GM21786 (cell line): ENCODE results near the gene TRAPPC5.

Source experiments
- ATAC-seq: cut with Tn5 transposase; IDR thresholded peaks from one replicate; pipeline ENCODE4 v1.9.1; 2021; ENCODE audit not compliant: unreplicated experiment

Gene TRAPPC5

DNA sequence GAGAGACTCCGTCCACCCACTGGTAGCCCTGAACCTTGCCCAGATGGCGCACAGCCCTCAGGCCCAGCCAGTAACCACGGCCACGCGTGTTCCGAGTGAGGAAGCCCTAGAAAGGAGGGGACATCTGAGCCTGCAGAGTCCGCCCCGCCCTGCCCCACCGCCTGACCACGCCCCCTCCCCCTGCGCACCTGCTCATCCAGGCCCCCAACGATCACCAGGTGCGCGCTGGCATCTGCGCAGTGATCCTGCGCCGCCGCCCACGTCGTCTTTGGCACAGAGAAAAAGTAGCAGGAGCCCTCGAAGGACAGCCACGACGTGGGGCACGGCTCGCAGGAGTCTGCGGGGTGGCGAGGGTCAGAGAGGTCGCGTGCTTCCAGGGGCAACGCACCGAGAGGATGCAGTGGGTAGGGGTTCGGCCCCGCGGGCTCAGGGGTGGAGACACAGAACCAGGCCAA lies 49.2 kb downstream of the TRAPPC5 start:
- ATAC-seq: no peak

GRCh38 chr19:7730286-7731217 lies 49.9 kb downstream of the TRAPPC5 start:
- ATAC-seq: no peak

DNA sequence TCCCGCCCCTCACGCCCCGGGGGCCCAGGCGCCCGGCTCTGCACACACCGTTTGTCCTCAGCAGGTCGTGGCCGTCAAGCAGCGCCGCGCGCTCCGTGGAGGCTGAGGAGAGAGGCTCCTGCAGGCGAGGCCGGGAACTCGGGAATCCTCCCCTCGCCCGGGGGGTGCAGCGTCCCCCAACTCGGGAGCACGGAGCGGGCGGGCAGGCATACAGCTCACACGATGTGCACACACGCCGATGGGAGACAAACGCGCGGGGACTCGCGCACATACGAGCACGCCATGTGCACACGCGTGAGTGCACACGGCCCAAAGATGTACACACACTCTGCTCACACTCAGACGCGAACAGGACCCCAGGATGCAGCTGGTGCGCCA lies 50.6 kb downstream of the TRAPPC5 start:
- no peak for ATAC-seq

GRCh38 chr19:7731615-7732014 lies 51.0 kb downstream of the TRAPPC5 start:
- ATAC-seq: no peak

DNA sequence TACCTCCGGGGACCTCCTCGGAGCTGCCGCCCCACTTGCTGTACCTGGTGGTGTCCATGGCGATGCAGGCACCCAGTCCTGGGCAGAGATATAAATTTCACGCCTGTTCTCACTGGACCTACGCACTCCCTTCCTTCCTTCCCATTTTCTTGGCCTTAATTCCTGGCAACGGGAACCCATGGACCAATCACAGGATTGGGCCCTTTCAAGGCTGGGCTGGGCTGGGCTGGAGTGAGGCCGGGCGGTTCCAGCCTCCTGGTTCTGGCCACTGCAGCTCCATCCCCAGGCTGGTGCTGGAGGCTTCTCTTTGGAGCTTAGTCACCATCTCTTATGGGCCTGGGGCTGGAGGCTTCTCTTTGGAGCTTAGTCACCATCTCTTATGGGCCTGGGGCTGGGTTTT lies 51.4 kb downstream of the TRAPPC5 start, which contains the start of gene CLEC4G:
Gene CLEC4G (minus strand): TSS at position 66 of the 400 bp plus-strand sequence. CDS start 8 bp downstream, at position 58.
- no peak for ATAC-seq

DNA sequence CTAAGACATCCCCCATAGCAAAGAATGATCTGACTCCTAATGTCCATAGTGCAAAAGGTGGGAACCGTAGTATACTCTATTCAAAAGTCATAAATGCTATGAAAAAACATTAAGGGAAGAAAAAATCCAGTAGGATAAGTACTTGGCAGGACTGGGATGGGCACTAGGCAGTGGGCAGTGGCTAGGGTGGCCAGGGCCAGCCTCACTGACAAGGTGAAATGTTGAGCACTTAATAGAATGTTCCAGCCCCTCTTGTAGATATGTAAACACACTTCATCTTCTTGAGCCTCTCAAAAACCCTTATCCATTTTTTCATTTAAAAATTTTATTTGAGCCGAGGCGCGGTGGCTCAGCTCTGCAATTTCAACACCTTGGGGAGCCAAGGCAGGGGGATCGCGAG lies 52.7 kb downstream of the TRAPPC5 start:
- no peak for ATAC-seq

- no peak for ATAC-seq
Measured at GRCh38 chr19:7734220-7735203, 53.9 kb downstream of the TRAPPC5 start.

DNA sequence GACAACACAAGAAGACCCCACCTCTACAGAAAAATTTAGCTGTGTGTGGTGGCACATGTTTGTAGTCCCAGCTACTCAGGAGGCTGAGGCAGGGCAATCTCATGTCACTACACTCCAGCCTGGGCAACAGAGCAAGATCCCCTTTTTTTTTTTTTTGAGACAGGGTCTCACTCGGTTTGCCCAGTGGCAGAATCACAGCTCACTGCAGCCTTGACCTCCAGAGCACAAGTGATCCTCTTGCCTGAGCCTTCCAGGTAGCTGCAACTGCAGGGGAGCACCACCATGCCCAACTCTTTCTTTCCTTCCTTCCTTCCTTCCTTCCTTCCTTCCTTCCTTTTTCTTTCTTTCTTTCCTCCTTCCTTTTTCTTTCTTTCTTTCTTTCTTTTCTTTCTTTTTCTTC lies 55.5 kb downstream of the TRAPPC5 start:
- no peak for ATAC-seq

- no peak for ATAC-seq
Measured at GRCh38 chr19:7737215-7737614, 56.6 kb downstream of the TRAPPC5 start.
